ENCODE data around the gene DDX28. TPM values are rescaled to one million over a fixed set of nuclear protein-coding genes. Genes with fewer than 3 reads are reported as not detected.
A peak's percentile ranks its signal among the peaks of the same experiment; 100 is the strongest.
"Not testable (repeated sequence)": the region's sequence is repeated elsewhere in the genome, so short reads cannot be mapped to it uniquely, and the experiment has no call there.

DDX28 gene
- total and polyA plus RNA-seq, 10 of the 15 experiments (the other 5 are each of a cell fraction or from before 2014, with no cell fraction given), result 3.6 to 40.4 (median 20.0) TPM

DNA sequence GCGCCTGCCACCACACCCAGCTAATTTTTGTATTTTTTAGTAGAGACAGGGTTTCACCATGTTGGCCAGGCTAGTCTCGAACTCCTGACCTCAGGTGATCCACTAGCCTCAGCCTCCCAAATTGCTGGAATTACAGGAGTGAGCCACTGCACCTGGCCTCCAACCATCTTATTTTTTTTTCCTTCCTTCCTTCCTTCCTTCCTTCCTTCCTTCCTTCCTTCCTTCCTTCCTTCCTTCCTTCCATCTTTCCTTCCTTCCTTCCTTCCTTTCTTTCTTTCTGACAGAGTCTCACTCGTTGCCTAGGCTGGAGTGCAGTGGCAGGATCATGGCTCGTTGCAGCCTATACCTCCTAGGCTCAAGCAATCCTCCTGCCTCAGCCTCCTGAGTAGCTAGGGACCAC is 13.2 kb downstream of the DDX28 start:
- H3K9ac ChIP-seq (ENCODE audit: control insufficient read depth, insufficient read depth, low read length); ATAC-seq; DNase-seq (ENCODE audit: low read depth, low spot score); H3K27me3 ChIP-seq (replicated peaks in 1 of 2; ENCODE audit: control insufficient read depth in 2 of 2, insufficient read depth in 2 of 2, low read length in 1 of 2); H2AFZ ChIP-seq (ENCODE audit: control insufficient read depth, low read depth, low read length); FAIRE-seq; H4K20me1 ChIP-seq (ENCODE audit: control insufficient read depth, insufficient read depth); H3K36me3 ChIP-seq (ENCODE audit: control insufficient read depth in 2 of 2, insufficient read depth in 2 of 2, low read length in 1 of 2); CTCF ChIA-PET; intact Hi-C loops (cut with micrococcal nuclease; ENCODE audit: unreplicated experiment); H3K9me3 ChIP-seq (replicated peaks; ENCODE audit: control insufficient read depth, insufficient read depth, low read length); H3K4me2 ChIP-seq (ENCODE audit: control insufficient read depth, insufficient read depth); H3K79me2 ChIP-seq (ENCODE audit: control insufficient read depth, insufficient read depth, low read length); RAD21 ChIA-PET (ENCODE audit: unreplicated experiment); BruUV-seq (replicated peaks); H3K4me1 ChIP-seq (ENCODE audit: control insufficient read depth, insufficient read depth, low read length); H3K4me3 ChIP-seq; H3K27ac ChIP-seq (ENCODE audit: control insufficient read depth, insufficient read depth); in situ Hi-C loops (cut with MboI); SMC1A ChIA-PET (ENCODE audit: uncharacterized antibody, unreplicated experiment): not testable (repeated sequence)
- 0% methylated on average over 4 of the region's 4 CpGs for WGBS (ENCODE audit: insufficient coverage, insufficient replicate concordance, low lambda C conversion rate, missing lambda C conversion rate)
- TF ChIP-seq ETV6 (conservative IDR thresholded peaks at IDR 0.05 in 1 of 2, IDR thresholded peaks at IDR 0.05 in 1 of 2; ENCODE audit: borderline replicate concordance in 1 of 2, low read depth in 1 of 2), result peak in 1 of 2 experiments; percentile 52; a peak in 1 of 4 replicates
- POLR2A ChIA-PET, result interaction anchor here (0.7 kb wide), 2 partner anchors 10 to 126 kb away, joined by 3 to 13 read pairs; no protein-coding TSS in a partner anchor

DNA sequence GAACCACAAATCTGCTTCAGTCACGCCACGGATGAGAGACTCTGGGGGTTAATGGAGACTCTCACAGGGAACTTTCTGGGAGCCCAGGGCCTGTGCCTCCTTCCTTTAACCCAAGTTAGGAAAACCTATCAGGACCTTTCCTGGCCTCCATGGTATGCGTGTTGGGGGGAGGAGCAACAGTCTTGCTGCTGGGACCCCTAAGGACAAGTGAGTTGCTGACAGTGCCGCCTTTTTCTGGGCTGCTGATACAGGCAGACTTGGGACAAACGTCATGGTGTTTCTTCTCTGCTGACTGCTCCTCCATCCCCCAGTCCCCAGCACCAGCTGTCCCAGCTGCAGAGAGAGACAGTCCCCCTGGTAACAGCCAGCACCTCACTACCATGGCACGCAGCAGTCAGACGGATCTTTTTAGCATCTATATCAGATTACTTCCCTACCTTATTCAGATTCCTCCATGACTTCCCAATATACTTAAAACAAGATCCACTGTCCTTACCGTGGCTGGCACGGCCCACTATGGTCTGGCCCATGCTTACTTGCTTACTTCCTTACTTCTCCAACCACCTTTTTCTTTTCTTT is 13.8 kb downstream of the DDX28 start:
- DNase-seq (ENCODE audit: low read depth, low spot score), result no peak
- H3K27ac ChIP-seq (ENCODE audit: control insufficient read depth, insufficient read depth), result no peak overlapping the region
- ATAC-seq, result no peak
- peaks cover 4% of the 10 kb centered on the region; the same call in 1 of the 2 replicates for H3K4me1 ChIP-seq (ENCODE audit: control insufficient read depth, insufficient read depth, low read length)
- no peak overlapping the region for H3K4me2 ChIP-seq (ENCODE audit: control insufficient read depth, insufficient read depth)
- no peaks in the 10 kb centered on the region for H3K9me3 ChIP-seq (replicated peaks; ENCODE audit: control insufficient read depth, insufficient read depth, low read length)
- no peaks in the 10 kb centered on the region for H3K79me2 ChIP-seq (ENCODE audit: control insufficient read depth, insufficient read depth, low read length)
- intact Hi-C loops (cut with micrococcal nuclease; ENCODE audit: unreplicated experiment) (no loop called here), in situ Hi-C loops (cut with MboI) (no loop called here)
- SMC1A ChIA-PET (ENCODE audit: uncharacterized antibody, unreplicated experiment), result no interaction called here
- H3K27me3 ChIP-seq (replicated peaks in 1 of 2; ENCODE audit: control insufficient read depth in 2 of 2, insufficient read depth in 2 of 2, low read length in 1 of 2), result no peaks in the 10 kb centered on the region
- RAD21 ChIA-PET (ENCODE audit: unreplicated experiment), result no interaction called here
- H3K9ac ChIP-seq (ENCODE audit: control insufficient read depth, insufficient read depth, low read length), result no peak overlapping the region
- H3K4me3 ChIP-seq, result no peak overlapping the region
- CTCF ChIA-PET, result no interaction called here
- BruUV-seq (replicated peaks), result no TSS peak
- no peaks in the 10 kb centered on the region for H4K20me1 ChIP-seq (ENCODE audit: control insufficient read depth, insufficient read depth)
- H3K36me3 ChIP-seq (ENCODE audit: control insufficient read depth in 2 of 2, insufficient read depth in 2 of 2, low read length in 1 of 2), result no peaks in the 10 kb centered on the region
- FAIRE-seq, result no peak
- no peak overlapping the region for H2AFZ ChIP-seq (ENCODE audit: control insufficient read depth, low read depth, low read length)
- POLR2A ChIA-PET, result interaction anchor here (0.7 kb wide), 1 partner anchor 126 kb away, joined by 3 read pairs; no protein-coding TSS in a partner anchor
- 58% methylated on average over 9 of the region's 9 CpGs for WGBS (ENCODE audit: insufficient coverage, insufficient replicate concordance, low lambda C conversion rate, missing lambda C conversion rate)
- TF ChIP-seq, protein P1, sequence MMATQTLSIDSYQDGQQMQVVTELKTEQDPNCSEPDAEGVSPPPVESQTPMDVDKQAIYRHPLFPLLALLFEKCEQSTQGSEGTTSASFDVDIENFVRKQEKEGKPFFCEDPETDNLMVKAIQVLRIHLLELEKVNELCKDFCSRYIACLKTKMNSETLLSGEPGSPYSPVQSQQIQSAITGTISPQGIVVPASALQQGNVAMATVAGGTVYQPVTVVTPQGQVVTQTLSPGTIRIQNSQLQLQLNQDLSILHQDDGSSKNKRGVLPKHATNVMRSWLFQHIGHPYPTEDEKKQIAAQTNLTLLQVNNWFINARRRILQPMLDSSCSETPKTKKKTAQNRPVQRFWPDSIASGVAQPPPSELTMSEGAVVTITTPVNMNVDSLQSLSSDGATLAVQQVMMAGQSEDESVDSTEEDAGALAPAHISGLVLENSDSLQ (IDR thresholded peaks at IDR 0.05), result no peak
- TF ChIP-seq MYC (IDR thresholded peaks at IDR 0.05; ENCODE audit: insufficient read depth, insufficient read length, insufficient replicate concordance, low read length, severe bottlenecking) (no peak), SREBF1 (IDR thresholded peaks at IDR 0.05; ENCODE audit: low read length) (no peak), IKZF1 (conservative IDR thresholded peaks at IDR 0.05) (no peak), POLR2A (IDR thresholded peaks at IDR 0.05; ENCODE audit: low read depth, low read length) (no peak), MTA2 (IDR thresholded peaks at IDR 0.05; ENCODE audit: low read depth) (no peak), RUNX3 (IDR thresholded peaks at IDR 0.05; ENCODE audit: low read length) (no peak)
- TF ChIP-seq, protein P2, sequence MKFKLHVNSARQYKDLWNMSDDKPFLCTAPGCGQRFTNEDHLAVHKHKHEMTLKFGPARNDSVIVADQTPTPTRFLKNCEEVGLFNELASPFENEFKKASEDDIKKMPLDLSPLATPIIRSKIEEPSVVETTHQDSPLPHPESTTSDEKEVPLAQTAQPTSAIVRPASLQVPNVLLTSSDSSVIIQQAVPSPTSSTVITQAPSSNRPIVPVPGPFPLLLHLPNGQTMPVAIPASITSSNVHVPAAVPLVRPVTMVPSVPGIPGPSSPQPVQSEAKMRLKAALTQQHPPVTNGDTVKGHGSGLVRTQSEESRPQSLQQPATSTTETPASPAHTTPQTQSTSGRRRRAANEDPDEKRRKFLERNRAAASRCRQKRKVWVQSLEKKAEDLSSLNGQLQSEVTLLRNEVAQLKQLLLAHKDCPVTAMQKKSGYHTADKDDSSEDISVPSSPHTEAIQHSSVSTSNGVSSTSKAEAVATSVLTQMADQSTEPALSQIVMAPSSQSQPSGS (IDR thresholded peaks at IDR 0.05; ENCODE audit: low read length), result no peak
- TF ChIP-seq, protein P3, sequence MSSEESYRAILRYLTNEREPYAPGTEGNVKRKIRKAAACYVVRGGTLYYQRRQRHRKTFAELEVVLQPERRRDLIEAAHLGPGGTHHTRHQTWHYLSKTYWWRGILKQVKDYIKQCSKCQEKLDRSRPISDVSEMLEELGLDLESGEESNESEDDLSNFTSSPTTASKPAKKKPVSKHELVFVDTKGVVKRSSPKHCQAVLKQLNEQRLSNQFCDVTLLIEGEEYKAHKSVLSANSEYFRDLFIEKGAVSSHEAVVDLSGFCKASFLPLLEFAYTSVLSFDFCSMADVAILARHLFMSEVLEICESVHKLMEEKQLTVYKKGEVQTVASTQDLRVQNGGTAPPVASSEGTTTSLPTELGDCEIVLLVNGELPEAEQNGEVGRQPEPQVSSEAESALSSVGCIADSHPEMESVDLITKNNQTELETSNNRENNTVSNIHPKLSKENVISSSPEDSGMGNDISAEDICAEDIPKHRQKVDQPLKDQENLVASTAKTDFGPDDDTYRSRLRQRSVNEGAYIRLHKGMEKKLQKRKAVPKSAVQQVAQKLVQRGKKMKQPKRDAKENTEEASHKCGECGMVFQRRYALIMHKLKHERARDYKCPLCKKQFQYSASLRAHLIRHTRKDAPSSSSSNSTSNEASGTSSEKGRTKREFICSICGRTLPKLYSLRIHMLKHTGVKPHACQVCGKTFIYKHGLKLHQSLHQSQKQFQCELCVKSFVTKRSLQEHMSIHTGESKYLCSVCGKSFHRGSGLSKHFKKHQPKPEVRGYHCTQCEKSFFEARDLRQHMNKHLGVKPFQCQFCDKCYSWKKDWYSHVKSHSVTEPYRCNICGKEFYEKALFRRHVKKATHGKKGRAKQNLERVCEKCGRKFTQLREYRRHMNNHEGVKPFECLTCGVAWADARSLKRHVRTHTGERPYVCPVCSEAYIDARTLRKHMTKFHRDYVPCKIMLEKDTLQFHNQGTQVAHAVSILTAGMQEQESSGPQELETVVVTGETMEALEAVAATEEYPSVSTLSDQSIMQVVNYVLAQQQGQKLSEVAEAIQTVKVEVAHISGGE (CRISPR knock-in tag; IDR thresholded peaks at IDR 0.05), result no peak

Measured in GM12878 (cell line).